HepG2 (cell line): ENCODE results near the gene MYOCOS. TPM values are rescaled to one million over a fixed set of nuclear protein-coding genes. Genes with fewer than 3 reads are reported as not detected.

Experiments used
- ARNT2 ChIP-seq: sonication (generic); formaldehyde crosslinking; IDR thresholded peaks from 2 replicates; pipeline ENCODE4 v1.8.0; 2022; ENCODE audit warnings: mild to moderate bottlenecking, low read depth, missing genetic modification reagents, moderate library complexity
- CBX5 ChIP-seq: sonication (generic); formaldehyde crosslinking; IDR thresholded peaks from 2 replicates; pipeline ENCODE4 v1.4.0; 2020; ENCODE audit warnings: missing genetic modification reagents, borderline replicate concordance
- EHMT2 ChIP-seq: fragments of 200-600 bp; sonication (generic); IDR thresholded peaks from 2 replicates; pipeline ENCODE4 v1.7.0; 2017; ENCODE audit warnings: antibody characterized with exemption, low read depth, low read length, borderline replicate concordance
- GZF1 ChIP-seq: sonication (generic); formaldehyde crosslinking; IDR thresholded peaks from 2 replicates; pipeline ENCODE4 v1.5.1; 2020; ENCODE audit warnings: mild to moderate bottlenecking, missing genetic modification reagents
- TEAD2 ChIP-seq: sonication (generic); formaldehyde crosslinking; IDR thresholded peaks from 2 replicates; pipeline ENCODE4 v1.9.0; 2021; ENCODE audit warnings: missing genetic modification reagents
- THAP11 ChIP-seq: IDR thresholded peaks from 2 replicates; pipeline ENCODE4 v1.6.1; 2016; ENCODE audit warnings: missing biosample characterization, missing genetic modification reagents
- WIZ ChIP-seq: sonication (generic); formaldehyde crosslinking; IDR thresholded peaks from 2 replicates; pipeline ENCODE4 v1.5.1; 2020; ENCODE audit warnings: mild to moderate bottlenecking, missing genetic modification reagents
- ZBTB38 ChIP-seq: sonication (generic); formaldehyde crosslinking; IDR thresholded peaks from 2 replicates; pipeline ENCODE4 v1.5.1; 2020; ENCODE audit warnings: mild to moderate bottlenecking, missing genetic modification reagents
- ZFP37 ChIP-seq: sonication (generic); formaldehyde crosslinking; IDR thresholded peaks from 2 replicates; pipeline ENCODE4 v1.4.0; 2020; ENCODE audit warnings: missing genetic modification reagents, borderline replicate concordance
- ZMAT3 ChIP-seq: sonication (generic); formaldehyde crosslinking; conservative IDR thresholded peaks from 2 replicates; pipeline ENCODE4 v1.7.0; 2021; ENCODE audit warnings: missing genetic modification reagents
- ZNF768 ChIP-seq: sonication (generic); formaldehyde crosslinking; IDR thresholded peaks from 2 replicates; pipeline ENCODE4 v1.4.0; 2020; ENCODE audit warnings: missing genetic modification reagents
- polyA plus RNA-seq, 8 experiments: library from polyadenylated mRNA; depleted of rRNA in 3 of 8; stranded (reverse) in 7 of 8; unstranded in 1 of 8; fragments of >200 nt; fragmentation: Illumina TruSeq in 4 of 8; extraction: Trizol in 4 of 8; gene quantifications; 2 replicates each; pipeline versions ENCODE4 v1.2.1 to v1.2.3, GENCODE V29; 2011 to 2016; ENCODE audit warnings: low read depth in 4 of 8, missing spikeins in 1 of 8, mixed read lengths in 1 of 8; ENCODE audit not compliant: insufficient read depth in 1 of 8
- total RNA-seq, 5 experiments: library from RNA; depleted of rRNA; stranded (reverse); fragments of >200 nt; fragmentation: Illumina TruSeq; extraction: Trizol; gene quantifications; 2 replicates each; pipeline ENCODE4 v1.2.3, GENCODE V29; 2016; ENCODE audit warnings: low read depth in 1 of 5
- TF ChIP-seq, protein P1 (sequence below), 2 experiments: fragments of 450-650 bp in 1 of 2; sonication (generic) in 1 of 2; formaldehyde crosslinking in 1 of 2; IDR thresholded peaks; 2 replicates each; pipeline versions ENCODE4 v1.6.1 to v1.8.0; 2016 to 2022; ENCODE audit warnings: antibody characterized with exemption in 1 of 2, mild to moderate bottlenecking in 1 of 2, missing genetic modification reagents in 1 of 2
- TF ChIP-seq, protein P2 (sequence below): sonication (generic); formaldehyde crosslinking; IDR thresholded peaks from 2 replicates; pipeline ENCODE4 v1.4.0; 2020; ENCODE audit warnings: missing genetic modification reagents, borderline replicate concordance

The MYOCOS gene
- total and polyA plus RNA-seq, 2 of the 13 experiments (the other 11 are each of a cell fraction or from before 2014, with no cell fraction given), result not detected

DNA sequence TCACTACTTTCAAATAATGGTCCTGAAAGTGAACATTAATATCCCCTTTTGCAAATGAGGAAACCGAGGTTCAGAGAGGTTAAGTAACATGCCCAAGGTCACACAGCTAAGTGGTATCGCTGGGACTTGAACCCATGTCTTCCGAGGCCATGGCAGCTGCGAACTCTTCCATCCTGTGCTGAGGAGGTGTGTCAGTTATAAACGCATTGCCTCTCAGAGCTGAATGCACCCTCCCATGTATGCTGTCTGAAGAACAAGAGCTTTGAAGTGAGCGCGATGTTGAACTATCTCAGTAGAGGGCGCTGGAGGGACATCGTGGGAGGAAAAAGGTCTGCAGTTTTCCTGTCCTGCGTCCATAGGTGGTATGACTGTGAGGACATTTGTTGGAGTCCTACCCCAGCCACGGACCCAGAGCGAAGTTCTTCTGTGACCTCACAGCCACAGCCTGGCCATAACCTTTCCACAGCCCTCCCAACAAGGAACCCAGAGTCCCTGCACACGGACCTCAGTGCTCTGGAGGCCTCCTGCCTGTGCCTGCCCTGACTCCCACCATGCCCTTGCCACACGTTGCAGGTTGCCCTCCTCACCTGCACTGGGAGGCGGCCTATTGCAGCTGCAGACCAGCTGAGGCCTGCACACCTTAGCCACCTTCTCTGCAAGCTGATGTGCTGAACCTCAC, 22.9 kb downstream of the MYOCOS start (continued):
- peak; percentile 91 for TF ChIP-seq ZNF768 (CRISPR knock-in tag)
- TF ChIP-seq GZF1 (CRISPR knock-in tag), result no peak
- TF ChIP-seq THAP11 (CRISPR knock-in tag), result 0 out of 2 replicates have a peak, but pooled peaks have one; percentile 25
- TF ChIP-seq CBX5 (CRISPR knock-in tag), result no peak; the same call in 1 of the 2 replicates
- no peak for TF ChIP-seq ZBTB38 (CRISPR knock-in tag)
- no peak for TF ChIP-seq TEAD2 (CRISPR knock-in tag)
- no peak for TF ChIP-seq EHMT2
- TF ChIP-seq, protein P1, sequence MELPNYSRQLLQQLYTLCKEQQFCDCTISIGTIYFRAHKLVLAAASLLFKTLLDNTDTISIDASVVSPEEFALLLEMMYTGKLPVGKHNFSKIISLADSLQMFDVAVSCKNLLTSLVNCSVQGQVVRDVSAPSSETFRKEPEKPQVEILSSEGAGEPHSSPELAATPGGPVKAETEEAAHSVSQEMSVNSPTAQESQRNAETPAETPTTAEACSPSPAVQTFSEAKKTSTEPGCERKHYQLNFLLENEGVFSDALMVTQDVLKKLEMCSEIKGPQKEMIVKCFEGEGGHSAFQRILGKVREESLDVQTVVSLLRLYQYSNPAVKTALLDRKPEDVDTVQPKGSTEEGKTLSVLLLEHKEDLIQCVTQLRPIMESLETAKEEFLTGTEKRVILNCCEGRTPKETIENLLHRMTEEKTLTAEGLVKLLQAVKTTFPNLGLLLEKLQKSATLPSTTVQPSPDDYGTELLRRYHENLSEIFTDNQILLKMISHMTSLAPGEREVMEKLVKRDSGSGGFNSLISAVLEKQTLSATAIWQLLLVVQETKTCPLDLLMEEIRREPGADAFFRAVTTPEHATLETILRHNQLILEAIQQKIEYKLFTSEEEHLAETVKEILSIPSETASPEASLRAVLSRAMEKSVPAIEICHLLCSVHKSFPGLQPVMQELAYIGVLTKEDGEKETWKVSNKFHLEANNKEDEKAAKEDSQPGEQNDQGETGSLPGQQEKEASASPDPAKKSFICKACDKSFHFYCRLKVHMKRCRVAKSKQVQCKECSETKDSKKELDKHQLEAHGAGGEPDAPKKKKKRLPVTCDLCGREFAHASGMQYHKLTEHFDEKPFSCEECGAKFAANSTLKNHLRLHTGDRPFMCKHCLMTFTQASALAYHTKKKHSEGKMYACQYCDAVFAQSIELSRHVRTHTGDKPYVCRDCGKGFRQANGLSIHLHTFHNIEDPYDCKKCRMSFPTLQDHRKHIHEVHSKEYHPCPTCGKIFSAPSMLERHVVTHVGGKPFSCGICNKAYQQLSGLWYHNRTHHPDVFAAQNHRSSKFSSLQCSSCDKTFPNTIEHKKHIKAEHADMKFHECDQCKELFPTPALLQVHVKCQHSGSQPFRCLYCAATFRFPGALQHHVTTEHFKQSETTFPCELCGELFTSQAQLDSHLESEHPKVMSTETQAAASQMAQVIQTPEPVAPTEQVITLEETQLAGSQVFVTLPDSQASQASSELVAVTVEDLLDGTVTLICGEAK (IDR thresholded peaks at IDR 0.05), result no peak
- TF ChIP-seq, protein P1 (CRISPR knock-in tag; IDR thresholded peaks at IDR 0.05), result 0 out of 2 replicates have a peak, but pooled peaks have one; percentile 25
- TF ChIP-seq ZMAT3 (CRISPR knock-in tag), result 0 out of 2 replicates have a peak, but pooled peaks have one; percentile 31
- TF ChIP-seq ARNT2 (CRISPR knock-in tag), result 0 out of 2 replicates have a peak, but pooled peaks have one; percentile 34
- TF ChIP-seq, protein P2, sequence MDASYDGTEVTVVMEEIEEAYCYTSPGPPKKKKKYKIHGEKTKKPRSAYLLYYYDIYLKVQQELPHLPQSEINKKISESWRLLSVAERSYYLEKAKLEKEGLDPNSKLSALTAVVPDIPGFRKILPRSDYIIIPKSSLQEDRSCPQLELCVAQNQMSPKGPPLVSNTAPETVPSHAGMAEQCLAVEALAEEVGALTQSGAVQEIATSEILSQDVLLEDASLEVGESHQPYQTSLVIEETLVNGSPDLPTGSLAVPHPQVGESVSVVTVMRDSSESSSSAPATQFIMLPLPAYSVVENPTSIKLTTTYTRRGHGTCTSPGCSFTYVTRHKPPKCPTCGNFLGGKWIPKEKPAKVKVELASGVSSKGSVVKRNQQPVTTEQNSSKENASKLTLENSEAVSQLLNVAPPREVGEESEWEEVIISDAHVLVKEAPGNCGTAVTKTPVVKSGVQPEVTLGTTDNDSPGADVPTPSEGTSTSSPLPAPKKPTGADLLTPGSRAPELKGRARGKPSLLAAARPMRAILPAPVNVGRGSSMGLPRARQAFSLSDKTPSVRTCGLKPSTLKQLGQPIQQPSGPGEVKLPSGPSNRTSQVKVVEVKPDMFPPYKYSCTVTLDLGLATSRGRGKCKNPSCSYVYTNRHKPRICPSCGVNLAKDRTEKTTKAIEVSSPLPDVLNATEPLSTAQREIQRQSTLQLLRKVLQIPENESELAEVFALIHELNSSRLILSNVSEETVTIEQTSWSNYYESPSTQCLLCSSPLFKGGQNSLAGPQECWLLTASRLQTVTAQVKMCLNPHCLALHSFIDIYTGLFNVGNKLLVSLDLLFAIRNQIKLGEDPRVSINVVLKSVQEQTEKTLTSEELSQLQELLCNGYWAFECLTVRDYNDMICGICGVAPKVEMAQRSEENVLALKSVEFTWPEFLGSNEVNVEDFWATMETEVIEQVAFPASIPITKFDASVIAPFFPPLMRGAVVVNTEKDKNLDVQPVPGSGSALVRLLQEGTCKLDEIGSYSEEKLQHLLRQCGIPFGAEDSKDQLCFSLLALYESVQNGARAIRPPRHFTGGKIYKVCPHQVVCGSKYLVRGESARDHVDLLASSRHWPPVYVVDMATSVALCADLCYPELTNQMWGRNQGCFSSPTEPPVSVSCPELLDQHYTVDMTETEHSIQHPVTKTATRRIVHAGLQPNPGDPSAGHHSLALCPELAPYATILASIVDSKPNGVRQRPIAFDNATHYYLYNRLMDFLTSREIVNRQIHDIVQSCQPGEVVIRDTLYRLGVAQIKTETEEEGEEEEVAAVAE (CRISPR knock-in tag), result no peak
- 0 out of 2 replicates have a peak, but pooled peaks have one; percentile 47 for TF ChIP-seq ZFP37 (CRISPR knock-in tag)
- TF ChIP-seq WIZ (CRISPR knock-in tag), result no peak
